Trophoblast cell (in vitro differentiated cells and primary cell): Measurements from ENCODE around the gene ADRA2A.

Experiments used
- DNase-seq, 2 donors: peaks; one replicate each; pipeline ENCODE4 v3.0.0-alpha.2; 2016
- H2AFZ ChIP-seq: 2 replicates; pipeline ENCODE4 v1.6.1; 2013; ENCODE audit warnings: low read length, moderate library complexity, mild to moderate bottlenecking; ENCODE audit not compliant: insufficient read depth, poor library complexity
- H2AK5ac ChIP-seq: 2 replicates; pipeline ENCODE4 v1.6.1; 2013; ENCODE audit warnings: mild to moderate bottlenecking, low read length
- H2BK120ac ChIP-seq: 2 replicates; pipeline ENCODE4 v1.6.1; 2013; ENCODE audit warnings: low read length, mild to moderate bottlenecking, moderate library complexity; ENCODE audit not compliant: insufficient read depth, poor library complexity
- H2BK12ac ChIP-seq: 2 replicates; pipeline ENCODE4 v1.6.1; 2013; ENCODE audit warnings: mild to moderate bottlenecking, low read length, moderate library complexity
- H2BK5ac ChIP-seq: 2 replicates; pipeline ENCODE4 v1.6.1; 2013; ENCODE audit warnings: low read length, low read depth, moderate library complexity, mild to moderate bottlenecking; ENCODE audit not compliant: poor library complexity
- H3K14ac ChIP-seq: 2 replicates; pipeline ENCODE4 v1.6.1; 2013; ENCODE audit warnings: mild to moderate bottlenecking, low read length
- H3K18ac ChIP-seq: 2 replicates; pipeline ENCODE4 v1.6.1; 2013; ENCODE audit warnings: mild to moderate bottlenecking, low read length
- H3K23ac ChIP-seq: 2 replicates; pipeline ENCODE4 v1.6.1; 2013; ENCODE audit warnings: low read length
- H3K27ac ChIP-seq: 2 replicates; pipeline ENCODE4 v1.5.1; 2013; ENCODE audit warnings: low read depth, mild to moderate bottlenecking, inconsistent platforms, low read length, moderate library complexity
- H3K27me3 ChIP-seq: 2 replicates; pipeline ENCODE4 v1.6.1; 2013; ENCODE audit warnings: inconsistent platforms, mild to moderate bottlenecking, low read length, moderate library complexity; ENCODE audit not compliant: insufficient read depth
- H3K36me3 ChIP-seq, 2 experiments: 1 replicate in 1 of 2; 2 replicates in 1 of 2; pipeline ENCODE4 v1.6.1; 2013; ENCODE audit warnings: low read length in 2 of 2, mild to moderate bottlenecking in 2 of 2, moderate library complexity in 1 of 2; ENCODE audit not compliant: insufficient read depth in 2 of 2, control insufficient read depth in 1 of 2
- H3K4ac ChIP-seq: 2 replicates; pipeline ENCODE4 v1.6.1; 2013; ENCODE audit warnings: low read depth, mild to moderate bottlenecking, low read length, moderate library complexity
- H3K4me1 ChIP-seq, 2 experiments: 1 replicate in 1 of 2; 2 replicates in 1 of 2; pipeline ENCODE4 v1.6.1; 2013; ENCODE audit warnings: low read length in 2 of 2, mild to moderate bottlenecking in 2 of 2, moderate library complexity in 1 of 2; ENCODE audit not compliant: insufficient read depth in 2 of 2, control insufficient read depth in 1 of 2
- H3K4me2 ChIP-seq: 2 replicates; pipeline ENCODE4 v1.6.1; 2013; ENCODE audit warnings: inconsistent platforms, mild to moderate bottlenecking, low read length, moderate library complexity
- H3K4me3 ChIP-seq: 2 replicates; pipeline ENCODE4 v1.5.1; 2013; ENCODE audit warnings: mild to moderate bottlenecking, low read depth, low read length, inconsistent platforms
- H3K79me1 ChIP-seq: one replicate; pipeline ENCODE4 v1.6.1; 2013; ENCODE audit warnings: low read length
- H3K79me2 ChIP-seq: 2 replicates; pipeline ENCODE4 v1.6.1; 2013; ENCODE audit warnings: low read length, mild to moderate bottlenecking; ENCODE audit not compliant: control insufficient read depth, insufficient read depth, poor library complexity
- H3K9ac ChIP-seq: 2 replicates; pipeline ENCODE4 v1.6.1; 2013; ENCODE audit warnings: mild to moderate bottlenecking, low read length
- H3K9me3 ChIP-seq: 2 replicates; pipeline ENCODE4 v1.6.1; 2013; ENCODE audit warnings: low read depth, mild to moderate bottlenecking, control low read depth, inconsistent platforms, low read length; ENCODE audit not compliant: insufficient read depth
- H4K12ac ChIP-seq: 2 replicates; pipeline ENCODE4 v1.6.1; 2013; ENCODE audit warnings: low read depth, mild to moderate bottlenecking, low read length, moderate library complexity
- H4K8ac ChIP-seq: 2 replicates; pipeline ENCODE4 v1.6.1; 2013; ENCODE audit warnings: low read depth, mild to moderate bottlenecking, low read length, moderate library complexity
- H4K91ac ChIP-seq: one replicate; pipeline ENCODE4 v1.6.1; 2013; ENCODE audit warnings: low read depth, mild to moderate bottlenecking, low read length, moderate library complexity
- WGBS: extraction: QIAGEN DNeasy Blood & Tissue Kit; methylation state at CpG from one replicate; pipeline ENCODE4 v1.1.7; 2013; ENCODE audit warnings: missing lambda C conversion rate; ENCODE audit not compliant: insufficient read length, insufficient coverage; ENCODE audit errors: extremely low coverage; 5-methylcytosine and 5-hydroxymethylcytosine counted together

ADRA2A gene

DNA sequence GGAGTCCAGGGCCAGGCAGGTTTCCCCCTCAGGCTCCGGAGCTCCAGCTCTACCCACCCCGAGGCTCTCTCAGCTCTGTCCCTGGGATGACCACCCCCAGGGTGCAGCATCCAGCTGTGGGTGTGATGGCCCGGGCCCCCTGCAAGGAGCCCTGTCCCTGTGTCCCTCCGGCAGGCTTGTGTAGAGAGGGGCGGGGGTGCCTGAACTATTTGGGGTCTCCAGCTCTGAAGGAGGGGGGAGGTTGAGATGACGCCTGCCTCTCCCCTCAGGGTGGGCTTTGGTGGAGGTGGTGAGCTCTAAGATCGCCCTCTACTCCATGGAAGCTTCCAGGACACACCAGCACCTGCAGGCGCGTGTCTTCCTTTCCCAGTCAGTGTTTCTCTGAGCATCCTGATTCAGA, 39.4 kb downstream of the ADRA2A start:
- H3K4ac ChIP-seq, result no peak overlapping the region
- H4K12ac ChIP-seq, result no peak overlapping the region
- no peak overlapping the region for H2AK5ac ChIP-seq
- H2AFZ ChIP-seq, result no peak overlapping the region
- H3K27me3 ChIP-seq, result no peaks in the 10 kb centered on the region
- no peaks in the 10 kb centered on the region for H3K4me1 ChIP-seq
- H2BK5ac ChIP-seq, result no peak overlapping the region
- no peak overlapping the region for H3K9ac ChIP-seq
- no peak overlapping the region for H3K4me2 ChIP-seq
- peaks cover 3% of the 10 kb centered on the region for H3K9me3 ChIP-seq
- H3K18ac ChIP-seq, result no peak overlapping the region
- H3K14ac ChIP-seq, result no peak overlapping the region
- WGBS, result no CpG with 5 or more reads among the region's 9 CpGs
- DNase-seq, result no peak
- H3K23ac ChIP-seq, result no peak overlapping the region
- no peaks in the 10 kb centered on the region for H3K36me3 ChIP-seq
- no peak overlapping the region for H2BK120ac ChIP-seq
- no peaks in the 10 kb centered on the region for H3K79me2 ChIP-seq
- H3K79me1 ChIP-seq, result no peaks in the 10 kb centered on the region
- no peak overlapping the region for H3K4me3 ChIP-seq
- H2BK12ac ChIP-seq, result no peak overlapping the region
- no peak overlapping the region for H4K91ac ChIP-seq
- no peak overlapping the region for H4K8ac ChIP-seq
- H3K27ac ChIP-seq, result no peak overlapping the region

- H4K91ac ChIP-seq, result no peak overlapping the region
- H2BK12ac ChIP-seq, result no peak overlapping the region
- H3K4me3 ChIP-seq, result no peak overlapping the region
- no peaks in the 10 kb centered on the region for H3K27me3 ChIP-seq
- no peak overlapping the region for H3K4me2 ChIP-seq
- WGBS, result no CpG with 5 or more reads among the region's 16 CpGs
- H2AFZ ChIP-seq, result no peak overlapping the region
- H3K14ac ChIP-seq, result no peak overlapping the region
- no peak overlapping the region for H3K27ac ChIP-seq
- no peaks in the 10 kb centered on the region for H3K36me3 ChIP-seq
- H3K79me2 ChIP-seq, result no peaks in the 10 kb centered on the region
- H2BK120ac ChIP-seq, result no peak overlapping the region
- no peak overlapping the region for H4K8ac ChIP-seq
- no peak overlapping the region for H2AK5ac ChIP-seq
- no peak overlapping the region for H3K23ac ChIP-seq
- H2BK5ac ChIP-seq, result no peak overlapping the region
- no peak overlapping the region for H3K9ac ChIP-seq
- H3K4me1 ChIP-seq, result no peaks in the 10 kb centered on the region
- H3K9me3 ChIP-seq, result peaks cover 3% of the 10 kb centered on the region
- DNase-seq, result no peak
- H3K18ac ChIP-seq, result no peak overlapping the region
- no peak overlapping the region for H3K4ac ChIP-seq
- H4K12ac ChIP-seq, result no peak overlapping the region
- no peaks in the 10 kb centered on the region for H3K79me1 ChIP-seq
These were observed 40.1 kb downstream of the ADRA2A start for GRCh38 chr10:111116762-111117445.

- no peaks in the 10 kb centered on the region for H3K27me3 ChIP-seq
- no peak overlapping the region for H3K9ac ChIP-seq
- H2AFZ ChIP-seq, result no peak overlapping the region
- H2BK120ac ChIP-seq, result no peak overlapping the region
- no peaks in the 10 kb centered on the region for H3K79me2 ChIP-seq
- no peak overlapping the region for H3K23ac ChIP-seq
- H3K27ac ChIP-seq, result no peak overlapping the region
- no peaks in the 10 kb centered on the region for H3K36me3 ChIP-seq
- no peak overlapping the region for H3K4me2 ChIP-seq
- no peaks in the 10 kb centered on the region for H3K4me1 ChIP-seq
- no peak overlapping the region for H2BK12ac ChIP-seq
- H2BK5ac ChIP-seq, result no peak overlapping the region
- H4K12ac ChIP-seq, result no peak overlapping the region
- H3K79me1 ChIP-seq, result no peaks in the 10 kb centered on the region
- no peak overlapping the region for H4K91ac ChIP-seq
- no peak overlapping the region for H3K4me3 ChIP-seq
- no peak overlapping the region for H3K18ac ChIP-seq
- H4K8ac ChIP-seq, result no peak overlapping the region
- H3K9me3 ChIP-seq, result peaks cover 3% of the 10 kb centered on the region
- WGBS, result no CpG with 5 or more reads among the region's 8 CpGs
- no peak overlapping the region for H3K4ac ChIP-seq
- DNase-seq, result no peak
- H3K14ac ChIP-seq, result no peak overlapping the region
- no peak overlapping the region for H2AK5ac ChIP-seq
These were observed 40.9 kb downstream of the ADRA2A start for GRCh38 chr10:111117528-111118277.

GRCh38 chr10:111118758-111119157, 41.9 kb downstream of the ADRA2A start:
- Histone ChIP-seq H2AFZ (no peak overlapping the region), H3K14ac (no peak overlapping the region), H2BK120ac (no peak overlapping the region), H4K8ac (no peak overlapping the region), H3K23ac (no peak overlapping the region), H3K4me3 (no peak overlapping the region), H2BK5ac (no peak overlapping the region), H2AK5ac (no peak overlapping the region), H3K4me2 (no peak overlapping the region), H3K79me2 (no peaks in the 10 kb centered on the region), H2BK12ac (no peak overlapping the region), H4K91ac (no peak overlapping the region), H3K79me1 (no peaks in the 10 kb centered on the region), H3K9ac (no peak overlapping the region), H3K36me3 (no peaks in the 10 kb centered on the region), H3K18ac (no peak overlapping the region), H3K4me1 (no peaks in the 10 kb centered on the region), H3K27ac (no peak overlapping the region), H3K27me3 (no peaks in the 10 kb centered on the region), H4K12ac (no peak overlapping the region), H3K4ac (no peak overlapping the region), H3K9me3 (peaks cover 5% of the 10 kb centered on the region)
- no CpG with 5 or more reads among the region's 3 CpGs for WGBS
- no peak for DNase-seq
